IMR-90 (cell line): Measurements from ENCODE around the gene DOCK9. TPM values are rescaled to one million over a fixed set of nuclear protein-coding genes. Genes with fewer than 3 reads are reported as not detected.

Experiments
- ATAC-seq: fragments of 200-7000 bp; cut with Tn5 transposase; 2 replicates; pipeline ENCODE4 v1.9.1; 2020; ENCODE audit warnings: low read depth, mild to moderate bottlenecking, moderate library complexity
- BruUV-seq: library from RNA; stranded (reverse); fragments of 400-500 nt; replicated peaks from 2 replicates; lab custom pipeline; 2021; lab: Mats Ljungman, UMichigan
- CTCF ChIA-PET: fragments of 300-600 bp; formaldehyde crosslinking; extraction: SDS; loops from one replicate; lab custom pipeline; 2021; ENCODE audit warnings: antibody characterized with exemption; lab: Yijun Ruan, JAX
- POLR2A ChIA-PET: fragments of 300-600 bp; sonication (Branson Sonifier 250); formaldehyde crosslinking; loops from one replicate; lab custom pipeline; 2022; ENCODE audit warnings: antibody characterized with exemption; ENCODE audit not compliant: unreplicated experiment; lab: Charles Lee
- DNase-seq: peaks from one replicate; pipeline ENCODE4 v3.0.0; 2013
- H2AFZ ChIP-seq: replicated peaks from 2 replicates; pipeline ENCODE3; 2013; ENCODE audit warnings: low read length, mild to moderate bottlenecking; ENCODE audit not compliant: poor library complexity
- H2AK5ac ChIP-seq: 2 replicates; pipeline ENCODE4 v1.6.1; 2013; ENCODE audit warnings: low read depth, low read length, inconsistent platforms
- H2AK9ac ChIP-seq: replicated peaks from 2 replicates; pipeline ENCODE3; 2013; ENCODE audit warnings: mild to moderate bottlenecking, low read depth, low read length, moderate library complexity; ENCODE audit not compliant: poor library complexity
- H2BK120ac ChIP-seq: 2 replicates; pipeline ENCODE4 v1.6.1; 2013; ENCODE audit warnings: low read depth, low read length, inconsistent platforms
- H2BK15ac ChIP-seq: 3 replicates; pipeline ENCODE4 v1.6.1; 2013; ENCODE audit warnings: low read depth, low read length, inconsistent platforms
- H2BK20ac ChIP-seq: 2 replicates; pipeline ENCODE4 v1.6.1; 2013; ENCODE audit warnings: low read depth, mild to moderate bottlenecking, inconsistent platforms, low read length, moderate library complexity
- H2BK5ac ChIP-seq: 2 replicates; pipeline ENCODE4 v1.6.1; 2013; ENCODE audit warnings: mild to moderate bottlenecking, low read depth, low read length, inconsistent platforms; ENCODE audit not compliant: poor library complexity, severe bottlenecking
- H3K14ac ChIP-seq: replicated peaks from 2 replicates; pipeline ENCODE4 v1.6.1; 2013; ENCODE audit warnings: low read depth, low read length, inconsistent platforms
- H3K18ac ChIP-seq: 2 replicates; pipeline ENCODE4 v1.6.1; 2013; ENCODE audit warnings: low read depth, low read length, control low read depth
- H3K23ac ChIP-seq: 2 replicates; pipeline ENCODE4 v1.6.1; 2013; ENCODE audit warnings: low read depth, low read length, inconsistent platforms
- H3K27ac ChIP-seq: 2 replicates; pipeline ENCODE4 v1.5.1; 2013; ENCODE audit warnings: mild to moderate bottlenecking, control low read depth, low read length; ENCODE audit not compliant: insufficient read depth
- H3K27me3 ChIP-seq: 2 replicates; pipeline ENCODE4 v1.6.1; 2013; ENCODE audit warnings: low read length; ENCODE audit not compliant: control insufficient read depth, insufficient read depth
- H3K36me3 ChIP-seq: 2 replicates; pipeline ENCODE4 v1.6.1; 2013; ENCODE audit warnings: low read length, mixed read lengths; ENCODE audit not compliant: control insufficient read depth, insufficient read depth
- H3K4ac ChIP-seq: 2 replicates; pipeline ENCODE4 v1.6.1; 2013; ENCODE audit warnings: low read depth, low read length, inconsistent platforms
- H3K4me1 ChIP-seq: 2 replicates; pipeline ENCODE4 v1.6.1; 2013; ENCODE audit warnings: low read length, mixed read lengths; ENCODE audit not compliant: control insufficient read depth, insufficient read depth
- H3K4me2 ChIP-seq: 2 replicates; pipeline ENCODE4 v1.6.1; 2013; ENCODE audit warnings: low read depth, mild to moderate bottlenecking, control low read depth, low read length, moderate library complexity
- H3K4me3 ChIP-seq: 2 replicates; pipeline ENCODE4 v1.5.1; 2013; ENCODE audit warnings: low read depth, mild to moderate bottlenecking, control low read depth, low read length, moderate library complexity; ENCODE audit not compliant: insufficient read depth
- H3K56ac ChIP-seq: 2 replicates; pipeline ENCODE4 v1.6.1; 2013; ENCODE audit warnings: low read length, inconsistent platforms; ENCODE audit not compliant: insufficient read depth; ENCODE audit errors: extremely low read depth
- H3K79me1 ChIP-seq, 2 experiments: 2 replicates each; pipeline ENCODE4 v1.6.1; 2013; ENCODE audit warnings: low read length in 2 of 2, inconsistent platforms in 1 of 2, low read depth in 1 of 2
- H3K9ac ChIP-seq: 2 replicates; pipeline ENCODE4 v1.6.1; 2013; ENCODE audit warnings: low read depth, low read length, control low read depth
- H3K9me1 ChIP-seq: 2 replicates; pipeline ENCODE4 v1.6.1; 2013; ENCODE audit warnings: low read length, inconsistent platforms; ENCODE audit not compliant: insufficient read depth
- H3K9me3 ChIP-seq: 2 replicates; pipeline ENCODE4 v1.6.1; 2013; ENCODE audit warnings: low read length; ENCODE audit not compliant: control insufficient read depth, insufficient read depth
- H4K20me1 ChIP-seq: 2 replicates; pipeline ENCODE4 v1.6.1; 2013; ENCODE audit warnings: low read length, inconsistent platforms; ENCODE audit not compliant: insufficient read depth
- H4K5ac ChIP-seq: 2 replicates; pipeline ENCODE4 v1.6.1; 2013; ENCODE audit warnings: mild to moderate bottlenecking, low read depth, low read length, control low read depth
- H4K8ac ChIP-seq, 2 experiments: 2 replicates each; pipeline ENCODE4 v1.6.1; 2013; ENCODE audit warnings: low read depth in 2 of 2, low read length in 2 of 2, control low read depth in 1 of 2, inconsistent platforms in 1 of 2
- H4K91ac ChIP-seq: 2 replicates; pipeline ENCODE4 v1.6.1; 2013; ENCODE audit warnings: low read depth, low read length, inconsistent platforms; ENCODE audit not compliant: insufficient read depth
- BHLHE40 ChIP-seq: fragments of 150-350 bp; IDR thresholded peaks from 2 replicates; pipeline ENCODE4 v1.6.1; 2016; ENCODE audit warnings: mild to moderate bottlenecking, low read depth, low read length
- CEBPB ChIP-seq: IDR thresholded peaks from 2 replicates; pipeline ENCODE4 v1.6.1; 2012; ENCODE audit warnings: low read depth, low read length, improper control_type of control experiment
- CHD1 ChIP-seq: IDR thresholded peaks from 2 replicates; pipeline ENCODE4 v1.6.1; 2012; ENCODE audit warnings: low read depth, low read length, improper control_type of control experiment
- ELK1 ChIP-seq: fragments of 150-350 bp; IDR thresholded peaks from 2 replicates; pipeline ENCODE4 v1.6.1; 2016; ENCODE audit warnings: low read depth, mild to moderate bottlenecking, low read length, moderate library complexity, borderline replicate concordance
- MAFK ChIP-seq: IDR thresholded peaks from 2 replicates; pipeline ENCODE4 v1.6.1; 2012; ENCODE audit warnings: low read depth, low read length, improper control_type of control experiment
- MAZ ChIP-seq: IDR thresholded peaks from 2 replicates; pipeline ENCODE4 v1.6.1; 2012; ENCODE audit warnings: low read depth, mild to moderate bottlenecking, low read length, improper control_type of control experiment, moderate library complexity, borderline replicate concordance
- MXI1 ChIP-seq: IDR thresholded peaks from 2 replicates; pipeline ENCODE4 v1.6.1; 2012; ENCODE audit warnings: low read depth, mild to moderate bottlenecking, low read length, moderate library complexity, borderline replicate concordance
- POLR2A ChIP-seq: IDR thresholded peaks from 2 replicates; pipeline ENCODE4 v1.6.1; 2012; ENCODE audit warnings: mild to moderate bottlenecking, low read depth, low read length
- RAD21 ChIP-seq: IDR thresholded peaks from 2 replicates; pipeline ENCODE4 v1.6.1; 2012; ENCODE audit warnings: low read length, improper control_type of control experiment
- RCOR1 ChIP-seq: IDR thresholded peaks from 2 replicates; pipeline ENCODE4 v1.6.1; 2012; ENCODE audit warnings: mild to moderate bottlenecking, low read length, improper control_type of control experiment; ENCODE audit not compliant: insufficient replicate concordance
- WGBS, 2 experiments: methylation state at CpG; one replicate each; pipeline versions ENCODE4 v1.1.5 to v1.1.7; 2013; ENCODE audit warnings: missing lambda C conversion rate in 2 of 2; ENCODE audit not compliant: insufficient read length in 1 of 2; ENCODE audit errors: extremely low coverage in 2 of 2; 5-methylcytosine and 5-hydroxymethylcytosine counted together
- dilution Hi-C: fragments of 300-500 bp; cut with HindIII; formaldehyde crosslinking; loops from one replicate; pipeline ENCODE4 v1.14.3; 2018; ENCODE audit warnings: low sequenced_read_pairs; ENCODE audit not compliant: unreplicated experiment
- in situ Hi-C: fragments of 300-500 bp; cut with MboI; formaldehyde crosslinking; loops from 3 replicates; pipeline ENCODE4 v1.14.3; 2019; ENCODE audit warnings: low sequenced_read_pairs, inconsistent platforms, mixed read lengths
- intact Hi-C: fragments of 100-400 bp; cut with micrococcal nuclease; formaldehyde crosslinking; loops from 2 replicates; pipeline ENCODE4 v1.10.0; 2022
- polyA plus RNA-seq, 3 experiments: library from polyadenylated mRNA; depleted of rRNA; stranded (reverse); fragments of >200 nt; gene quantifications; 2 replicates each; pipeline ENCODE4 v1.2.3, GENCODE V29; 2012; ENCODE audit warnings: low replicate concordance in 1 of 3
- total RNA-seq: library from RNA; depleted of rRNA; stranded (reverse); fragments of >200 nt; gene quantifications from 2 replicates; pipeline ENCODE4 v1.2.3, GENCODE V29; 2012

Gene DOCK9
- total and polyA plus RNA-seq, 2 of the 4 experiments (the other 2 are of a cell fraction), result 4.8 to 7.2 TPM

- Histone ChIP-seq H3K36me3 (no peaks in the 10 kb centered on the region), H4K5ac (no peak overlapping the region), H2BK15ac (no peak overlapping the region), H3K56ac (no peak overlapping the region), H3K27me3 (no peaks in the 10 kb centered on the region), H4K91ac (no peak overlapping the region), H2AFZ (no peak overlapping the region), H4K20me1 (no peaks in the 10 kb centered on the region), H3K9me1 (no peaks in the 10 kb centered on the region), H3K23ac (no peak overlapping the region), H3K9me3 (no peaks in the 10 kb centered on the region), H3K4me2 (no peak overlapping the region), H3K4me1 (no peaks in the 10 kb centered on the region), H3K9ac (no peak overlapping the region), H3K4me3 (no peak overlapping the region), H3K27ac (no peak overlapping the region), H3K14ac (no peak overlapping the region), H4K8ac (no peak overlapping the region), H2AK9ac (no peak overlapping the region), H3K79me1 (no peaks in the 10 kb centered on the region), H2BK5ac (no peak overlapping the region), H2BK120ac (no peak overlapping the region), H3K4ac (no peak overlapping the region), H3K18ac (no peak overlapping the region), H2BK20ac (no peak overlapping the region), H2AK5ac (no peak overlapping the region)
- TF ChIP-seq MAFK, result no peak
- no peak for TF ChIP-seq MAZ
- TF ChIP-seq BHLHE40, result no peak
- TF ChIP-seq RCOR1, result no peak
- no peak for TF ChIP-seq ELK1
- TF ChIP-seq MXI1, result no peak
- no peak for TF ChIP-seq CEBPB
- no peak for TF ChIP-seq CHD1
- no peak for TF ChIP-seq RAD21
- TF ChIP-seq POLR2A, result no peak
- intact Hi-C loops (no loop called here), dilution Hi-C loops (no loop called here), in situ Hi-C loops (no loop called here)
- no peak for ATAC-seq
- ChIA-PET POLR2A (no interaction called here), CTCF (interaction anchor here (1.4 kb wide), 1 partner anchor 15 kb away, joined by 3 read pairs; no protein-coding TSS in a partner anchor)
- no peak for DNase-seq
- BruUV-seq, result no TSS peak
- WGBS, 2 experiments, result no CpG with 5 or more reads among the region's 2 CpGs
Observed at GRCh38 chr13:98900442-98900841, 77.4 kb downstream of the DOCK9 start.
